Pancreas (tissue), 10 donors: Measurements from ENCODE around the gene TNIK. TPM values are rescaled to one million over a fixed set of nuclear protein-coding genes. Genes with fewer than 3 reads are reported as not detected.

Experiments used
- ATAC-seq, 4 donors: fragments of 200-7000 bp; cut with Tn5 transposase; one replicate each; pipeline versions ENCODE4 v1.8.0 to v1.9.1; 2020; ENCODE audit warnings: mild to moderate bottlenecking in 4 of 4, moderate library complexity in 4 of 4
- DNase-seq, 6 donors: peaks; one replicate each; pipeline ENCODE4 v3.0.0-alpha.2; 2020
- FAIRE-seq: peaks from 2 replicates; lab custom pipeline; 2012; peaks lifted over from hg19 to GRCh38; lab: Jason Lieb, UNC
- H3K27ac ChIP-seq, 4 donors: fragments of 200-600 bp; sonication (generic); 1 replicate in 3 of 4; 2 replicates in 1 of 4; pipeline versions ENCODE4 v1.5.0 to v1.8.0; 2020
- H3K27me3 ChIP-seq, 4 donors: fragments of 200-600 bp; one replicate each; pipeline ENCODE4 v1.8.0; 2021
- H3K36me3 ChIP-seq, 3 donors: fragments of 200-600 bp; sonication (generic) in 1 of 3; one replicate each; pipeline versions ENCODE4 v1.5.0 to v1.8.0; 2020 to 2021
- H3K4me1 ChIP-seq, 3 donors: fragments of 200-600 bp; one replicate each; pipeline ENCODE4 v1.8.0; 2021
- H3K4me3 ChIP-seq, 4 donors: fragments of 200-600 bp; sonication (generic) in 2 of 4; one replicate each; pipeline versions ENCODE4 v1.5.0 to v1.8.0; 2020 to 2021
- H3K9me3 ChIP-seq, 4 donors: fragments of 200-600 bp; one replicate each; pipeline ENCODE4 v1.8.0; 2021
- CTCF ChIP-seq, 4 donors: fragments of 200-600 bp; sonication (generic) in 3 of 4; IDR thresholded peaks; one replicate each; pipeline versions ENCODE4 v1.5.0 to v1.8.0; 2021; ENCODE audit warnings: antibody characterized with exemption in 4 of 4
- WGBS, 2 donors: extraction: QIAGEN DNeasy Blood & Tissue Kit; methylation state at CpG; one replicate each; pipeline ENCODE4 v1.1.7; 2013; 5-methylcytosine and 5-hydroxymethylcytosine counted together
- intact Hi-C, 3 donors: fragments of 100-400 bp; cut with DNase I; formaldehyde crosslinking; loops; one replicate each; pipeline versions ENCODE4 v1.11.1 to v1.14.2; 2022
- polyA plus RNA-seq, 2 donors: library from polyadenylated mRNA; stranded (reverse); fragments of 200-250 nt; gene quantifications; one replicate each; pipeline ENCODE4 v1.2.3, GENCODE V29; 2013
- total RNA-seq, 6 donors: library from RNA; stranded (reverse); fragmentation: NEBNext Ultra II Directional in 4 of 6; extraction: Animal tissue kit (Norgen Biotek cat#: 25700) in 4 of 6; gene quantifications; one replicate each; pipeline versions ENCODE4 v1.2.1 to v1.2.4, GENCODE V29; 2021 to 2023
- donor health status: healthy with polysubstance abuse.
- donor health status: DM: no; HTN: no; CAD: no; lungs with moderate emphysema.
- donor health status: DM: no; HTN: no; CAD: no.
- donor health status: control.
- donor health status: control.
- donor health status: Bipolar disorder and iron deficiency.
- donor health status: DM: yes; HTN: yes; CAD: no.
- donor health status: DM: no; HTN: no; CAD: no.
- donor health status: DM: no; HTN: no; CAD: no.
- donor health status: DM: yes; HTN: yes; CAD: no.

Gene TNIK
- total and polyA plus RNA-seq, 8 donors = 3.5 to 13.6 (median 5.8) TPM

GRCh38 chr3:171459137-171459941, 866 bp downstream of the TNIK start:
- no peaks in the 10 kb centered on the region for H3K9me3 ChIP-seq
- no peaks in the 10 kb centered on the region for H3K27me3 ChIP-seq
- intact Hi-C loops = loop anchor here in 1 of 3 donors (10.0 kb wide), 1 partner anchor 115 kb away; no protein-coding TSS in a partner anchor
- H3K4me1 ChIP-seq = peaks cover 3 to 22% (median 12%) of the 10 kb centered on the region in 3 donors
- H3K36me3 ChIP-seq = no peaks in the 10 kb centered on the region
- ATAC-seq (peak; percentile 27 to 43 (median 32)), DNase-seq (peak; percentile 32 to 76 (median 50)), FAIRE-seq (no peak)
- peak overlapping the region; percentile 15 to 76 (median 41) for H3K27ac ChIP-seq
- H3K4me3 ChIP-seq = peak overlapping the region; percentile 54 to 93 (median 70)
- 0 to 1% methylated on average over 36 of the region's 36 CpGs for WGBS, 2 donors
- TF ChIP-seq CTCF (IDR thresholded peaks at IDR 0.05) = no peak

GRCh38 chr3:171458864-171459136, 1.4 kb downstream of the TNIK start:
- DNase-seq (no peak), ATAC-seq (no peak), FAIRE-seq (no peak)
- no peaks in the 10 kb centered on the region for H3K36me3 ChIP-seq
- no peak for TF ChIP-seq CTCF (IDR thresholded peaks at IDR 0.05)
- intact Hi-C loops = loop anchor here in 1 of 3 donors (10.0 kb wide), 1 partner anchor 114 kb away; no protein-coding TSS in a partner anchor
- H3K9me3 ChIP-seq = no peaks in the 10 kb centered on the region
- H3K27ac ChIP-seq = peak overlapping the region in 1 of 4 donors; percentile 51
- peak overlapping the region; percentile 54 to 93 (median 70) for H3K4me3 ChIP-seq
- H3K4me1 ChIP-seq = peaks cover 3 to 22% (median 14%) of the 10 kb centered on the region in 3 donors
- H3K27me3 ChIP-seq = no peaks in the 10 kb centered on the region
- WGBS, 2 donors = 9 to 12% methylated on average over 6 of the region's 6 CpGs

- no peaks in the 10 kb centered on the region for H3K27me3 ChIP-seq
- ATAC-seq = no peak
- intact Hi-C loops = loop anchor here in 1 of 3 donors (10.0 kb wide), 1 partner anchor 113 kb away; no protein-coding TSS in a partner anchor
- FAIRE-seq = no peak
- H3K36me3 ChIP-seq = no peaks in the 10 kb centered on the region
- H3K27ac ChIP-seq = no peak overlapping the region
- peaks cover 3 to 22% (median 14%) of the 10 kb centered on the region in 3 donors for H3K4me1 ChIP-seq
- 58 to 60% methylated on average over 23 of the region's 23 CpGs for WGBS, 2 donors
- DNase-seq = no peak
- no peaks in the 10 kb centered on the region for H3K9me3 ChIP-seq
- H3K4me3 ChIP-seq = peak overlapping the region; percentile 54 to 93 (median 70)
- no peak for TF ChIP-seq CTCF (IDR thresholded peaks at IDR 0.05)
Measured at GRCh38 chr3:171458071-171458863, 1.9 kb downstream of the TNIK start.

- intact Hi-C loops = loop anchor here in 1 of 3 donors (10.0 kb wide), 1 partner anchor 113 kb away; no protein-coding TSS in a partner anchor
- no peak for ATAC-seq
- H3K36me3 ChIP-seq = no peaks in the 10 kb centered on the region
- no peaks in the 10 kb centered on the region for H3K9me3 ChIP-seq
- no peaks in the 10 kb centered on the region for H3K27me3 ChIP-seq
- 59 to 64% methylated on average over 7 of the region's 7 CpGs for WGBS, 2 donors
- DNase-seq = no peak
- H3K27ac ChIP-seq = no peak overlapping the region
- peak overlapping the region in 2 of 4 donors; percentile 77 to 93 for H3K4me3 ChIP-seq
- H3K4me1 ChIP-seq = peaks cover 3 to 22% (median 14%) of the 10 kb centered on the region in 3 donors
- TF ChIP-seq CTCF (IDR thresholded peaks at IDR 0.05) = no peak
- FAIRE-seq = no peak
Measured at GRCh38 chr3:171457607-171458061, 2.6 kb downstream of the TNIK start.
